ENCODE results near the gene RFESD. TPM values are rescaled to one million over a fixed set of nuclear protein-coding genes. Genes with fewer than 3 reads are reported as not detected.
A peak's percentile ranks its signal among the peaks of the same experiment; 100 is the strongest.
"Not testable (repeated sequence)": the region's sequence is repeated elsewhere in the genome, so short reads cannot be mapped to it uniquely, and the experiment has no call there.

Gene RFESD
- total RNA-seq, 4 donors from 2014 or later, result 0.63 to 3.7 (median 2.5) TPM

DNA sequence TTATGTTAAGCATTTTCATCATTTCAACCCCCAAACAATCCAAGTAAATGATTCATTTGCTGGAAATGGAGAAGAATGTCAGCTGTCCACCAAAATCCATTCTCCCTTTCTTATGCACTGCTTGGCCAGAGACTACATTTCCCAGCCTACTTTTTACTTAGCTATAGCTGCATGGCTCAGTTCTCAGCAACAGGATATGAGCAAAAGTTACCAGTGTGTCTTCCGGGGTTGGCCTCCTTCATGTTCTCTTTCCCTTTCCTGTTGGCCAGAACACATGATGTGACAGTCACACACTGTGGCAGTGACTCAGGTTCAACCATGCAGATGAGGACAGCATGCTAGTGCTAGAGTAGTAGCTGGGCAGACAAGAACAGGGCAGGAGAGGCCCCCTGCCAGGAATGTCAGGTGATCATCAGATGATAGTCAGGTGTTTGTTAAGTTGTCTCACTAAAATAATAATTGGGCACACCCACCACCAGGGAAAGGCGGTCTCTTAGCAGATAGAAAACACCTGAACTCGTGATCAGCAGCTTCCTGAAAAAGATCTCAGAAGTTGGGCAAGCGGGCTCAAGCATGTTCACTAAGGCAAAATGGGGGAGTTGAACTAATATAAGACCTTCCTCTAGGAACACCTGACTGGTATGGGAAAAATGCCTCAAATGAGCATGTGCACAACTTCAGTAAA is 14.4 kb upstream of the RFESD start:
- no peaks in the 10 kb centered on the region for H3K9me3 ChIP-seq
- intact Hi-C loops (cut with DNase I), result no loop called here
- H3K4me3 ChIP-seq (replicated peaks in 1 of 3), result no peak overlapping the region
- no peak for TF ChIP-seq POLR2A (IDR thresholded peaks at IDR 0.05)
- TF ChIP-seq, protein P1, sequence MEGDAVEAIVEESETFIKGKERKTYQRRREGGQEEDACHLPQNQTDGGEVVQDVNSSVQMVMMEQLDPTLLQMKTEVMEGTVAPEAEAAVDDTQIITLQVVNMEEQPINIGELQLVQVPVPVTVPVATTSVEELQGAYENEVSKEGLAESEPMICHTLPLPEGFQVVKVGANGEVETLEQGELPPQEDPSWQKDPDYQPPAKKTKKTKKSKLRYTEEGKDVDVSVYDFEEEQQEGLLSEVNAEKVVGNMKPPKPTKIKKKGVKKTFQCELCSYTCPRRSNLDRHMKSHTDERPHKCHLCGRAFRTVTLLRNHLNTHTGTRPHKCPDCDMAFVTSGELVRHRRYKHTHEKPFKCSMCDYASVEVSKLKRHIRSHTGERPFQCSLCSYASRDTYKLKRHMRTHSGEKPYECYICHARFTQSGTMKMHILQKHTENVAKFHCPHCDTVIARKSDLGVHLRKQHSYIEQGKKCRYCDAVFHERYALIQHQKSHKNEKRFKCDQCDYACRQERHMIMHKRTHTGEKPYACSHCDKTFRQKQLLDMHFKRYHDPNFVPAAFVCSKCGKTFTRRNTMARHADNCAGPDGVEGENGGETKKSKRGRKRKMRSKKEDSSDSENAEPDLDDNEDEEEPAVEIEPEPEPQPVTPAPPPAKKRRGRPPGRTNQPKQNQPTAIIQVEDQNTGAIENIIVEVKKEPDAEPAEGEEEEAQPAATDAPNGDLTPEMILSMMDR (IDR thresholded peaks at IDR 0.05), result no peak
- H3K36me3 ChIP-seq, result no peaks in the 10 kb centered on the region
- no peaks in the 10 kb centered on the region for H3K27me3 ChIP-seq
- H3K27ac ChIP-seq, result no peak overlapping the region
- no peaks in the 10 kb centered on the region for H3K4me1 ChIP-seq
- peak; percentile 3 to 8 for DNase-seq
- WGBS, 2 donors, result 90 to 94% methylated on average over 4 of the region's 4 CpGs

- H3K36me3 ChIP-seq; H3K27me3 ChIP-seq; DNase-seq; H3K9me3 ChIP-seq; H3K4me3 ChIP-seq (replicated peaks in 1 of 3); H3K4me1 ChIP-seq; intact Hi-C loops (cut with DNase I); H3K27ac ChIP-seq: not testable (repeated sequence)
- WGBS, 2 donors, result 100% methylated on average over 2 of the region's 2 CpGs
Observed at GRCh38 chr5:95632942-95633341, 13.6 kb upstream of the RFESD start.

- Histone ChIP-seq H3K27me3 (no peaks in the 10 kb centered on the region), H3K27ac (no peak overlapping the region), H3K4me3 (replicated peaks in 1 of 3) (no peak overlapping the region), H3K36me3 (no peaks in the 10 kb centered on the region), H3K9me3 (no peaks in the 10 kb centered on the region), H3K4me1 (no peaks in the 10 kb centered on the region)
- no peak for DNase-seq
- TF ChIP-seq, protein P1 (IDR thresholded peaks at IDR 0.05), result no peak
- TF ChIP-seq POLR2A (IDR thresholded peaks at IDR 0.05), result no peak
- 97 to 98% methylated on average over 3 of the region's 3 CpGs for WGBS, 2 donors
- intact Hi-C loops (cut with DNase I), result no loop called here
Observed at GRCh38 chr5:95633671-95634070, 12.9 kb upstream of the RFESD start.

GRCh38 chr5:95634081-95634480 is 12.5 kb upstream of the RFESD start:
- Histone ChIP-seq H3K36me3 (no peaks in the 10 kb centered on the region), H3K27me3 (no peaks in the 10 kb centered on the region), H3K9me3 (no peaks in the 10 kb centered on the region), H3K4me3 (replicated peaks in 1 of 3) (no peak overlapping the region), H3K4me1 (no peaks in the 10 kb centered on the region), H3K27ac (no peak overlapping the region)
- 92 to 96% methylated on average over 3 of the region's 3 CpGs for WGBS, 2 donors
- DNase-seq, result no peak
- TF ChIP-seq POLR2A (IDR thresholded peaks at IDR 0.05), result no peak
- TF ChIP-seq, protein P1 (IDR thresholded peaks at IDR 0.05), result no peak
- intact Hi-C loops (cut with DNase I), result no loop called here

DNA sequence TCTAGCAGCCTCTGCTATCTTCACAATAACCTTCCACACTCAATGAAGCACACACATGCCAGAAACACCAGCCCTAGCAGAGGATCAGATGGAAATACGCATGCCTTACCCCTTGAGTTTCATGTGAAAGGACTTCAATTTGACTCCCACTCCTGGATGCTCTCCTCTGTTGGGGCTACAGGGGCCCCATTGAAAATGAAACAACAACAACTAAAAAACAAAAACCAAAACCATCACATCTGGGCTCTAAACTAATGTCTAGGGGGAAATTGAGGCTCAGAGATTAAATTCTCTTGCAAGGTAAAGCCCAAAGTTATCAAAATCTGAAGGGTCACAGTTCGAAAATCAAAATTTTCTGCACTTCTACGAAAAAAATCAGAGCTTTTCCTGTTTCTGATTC is 7.9 kb upstream of the RFESD start:
- Histone ChIP-seq H3K27me3 (no peaks in the 10 kb centered on the region), H3K27ac (no peak overlapping the region), H3K4me1 (no peaks in the 10 kb centered on the region), H3K9me3 (no peaks in the 10 kb centered on the region), H3K36me3 (no peaks in the 10 kb centered on the region), H3K4me3 (replicated peaks in 1 of 3) (no peak overlapping the region)
- 84 to 91% methylated on average over 3 of the region's 3 CpGs for WGBS, 2 donors
- intact Hi-C loops (cut with DNase I), result no loop called here
- DNase-seq, result no peak
- no peak for TF ChIP-seq POLR2A (IDR thresholded peaks at IDR 0.05)
- TF ChIP-seq, protein P1 (IDR thresholded peaks at IDR 0.05), result no peak
